SH-SY5Y (cell line): ENCODE measurements around the gene OLIG2.

ENCODE experiments used
- GATA2 ChIP-seq: IDR thresholded peaks from 2 replicates; pipeline ENCODE4 v1.6.1; 2011; ENCODE audit warnings: mild to moderate bottlenecking, low read depth, low read length
- GATA3 ChIP-seq: IDR thresholded peaks from 2 replicates; pipeline ENCODE4 v1.6.1; 2011; ENCODE audit warnings: low read depth, mild to moderate bottlenecking, low read length, moderate library complexity

OLIG2 gene

GRCh38 chr21:33013626-33014025 lies 12.1 kb upstream of the OLIG2 start:
- TF ChIP-seq GATA2 = no peak

DNA sequence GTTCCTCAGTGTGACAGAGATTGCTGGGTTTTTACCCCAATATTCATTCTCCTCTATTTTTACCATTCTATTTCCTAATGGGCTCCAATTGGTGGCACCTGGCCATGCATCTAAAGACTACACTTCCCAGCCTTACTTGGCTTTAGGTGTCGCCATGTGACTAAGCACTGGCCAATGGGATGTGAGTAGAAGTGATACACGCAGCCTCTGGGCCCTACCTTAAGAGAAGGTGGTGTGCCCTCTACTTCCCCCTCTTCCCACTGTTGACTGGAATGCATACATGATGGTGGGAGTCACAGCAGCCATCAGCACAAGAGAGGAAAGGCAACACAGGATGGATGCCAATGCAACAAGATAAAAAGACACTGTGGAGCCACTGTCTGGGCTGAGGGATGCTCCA lies 11.4 kb upstream of the OLIG2 start:
- TF ChIP-seq GATA2 (no peak), GATA3 (no peak)

DNA sequence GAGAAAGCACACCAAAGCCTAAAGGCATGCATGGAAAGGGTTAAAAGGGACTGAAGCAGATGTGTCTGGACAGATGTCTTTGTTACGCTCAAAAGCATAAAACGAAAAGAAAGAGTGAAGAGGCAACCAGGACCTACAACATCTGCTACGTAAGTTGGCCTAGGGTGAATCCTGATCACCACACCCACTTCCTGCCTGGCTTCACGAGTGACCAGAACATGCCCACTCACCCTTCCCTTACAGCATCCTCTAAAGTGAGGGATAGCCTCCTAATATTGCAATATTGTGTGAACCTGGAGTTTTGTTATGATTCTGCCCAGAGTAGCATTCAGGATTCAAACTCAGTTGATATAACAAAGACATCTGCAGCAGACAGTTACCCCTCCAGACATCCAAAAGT lies 10.6 kb upstream of the OLIG2 start:
- no peak for TF ChIP-seq GATA2
- no peak for TF ChIP-seq GATA3

GRCh38 chr21:33015756-33016155 lies 10.0 kb upstream of the OLIG2 start:
- TF ChIP-seq GATA3 = no peak
- no peak for TF ChIP-seq GATA2

GRCh38 chr21:33018707-33019465 lies 6.8 kb upstream of the OLIG2 start:
- no peak for TF ChIP-seq GATA3
- no peak for TF ChIP-seq GATA2

DNA sequence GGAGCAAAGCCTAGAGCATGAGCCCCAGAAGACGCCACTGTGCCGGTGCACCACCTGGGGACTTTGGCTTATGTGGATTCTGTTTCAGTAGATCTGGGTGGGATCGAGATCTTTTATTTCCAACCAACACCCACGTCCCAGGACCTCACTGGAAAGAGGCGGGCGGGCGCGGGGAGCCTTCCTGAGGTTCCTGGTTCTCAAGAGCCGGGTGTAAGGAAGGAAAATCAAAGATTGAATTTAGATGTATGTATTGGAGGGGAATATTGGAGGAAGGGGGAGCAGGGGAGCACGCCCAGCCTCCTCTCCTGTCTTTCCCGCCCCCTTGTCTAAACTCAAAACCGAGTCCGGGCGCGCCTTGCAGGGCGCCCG lies 6.2 kb upstream of the OLIG2 start:
- TF ChIP-seq GATA3 (no peak), GATA2 (no peak)

GRCh38 chr21:33019885-33020557 lies 5.7 kb upstream of the OLIG2 start:
- TF ChIP-seq GATA2 (no peak), GATA3 (no peak)

DNA sequence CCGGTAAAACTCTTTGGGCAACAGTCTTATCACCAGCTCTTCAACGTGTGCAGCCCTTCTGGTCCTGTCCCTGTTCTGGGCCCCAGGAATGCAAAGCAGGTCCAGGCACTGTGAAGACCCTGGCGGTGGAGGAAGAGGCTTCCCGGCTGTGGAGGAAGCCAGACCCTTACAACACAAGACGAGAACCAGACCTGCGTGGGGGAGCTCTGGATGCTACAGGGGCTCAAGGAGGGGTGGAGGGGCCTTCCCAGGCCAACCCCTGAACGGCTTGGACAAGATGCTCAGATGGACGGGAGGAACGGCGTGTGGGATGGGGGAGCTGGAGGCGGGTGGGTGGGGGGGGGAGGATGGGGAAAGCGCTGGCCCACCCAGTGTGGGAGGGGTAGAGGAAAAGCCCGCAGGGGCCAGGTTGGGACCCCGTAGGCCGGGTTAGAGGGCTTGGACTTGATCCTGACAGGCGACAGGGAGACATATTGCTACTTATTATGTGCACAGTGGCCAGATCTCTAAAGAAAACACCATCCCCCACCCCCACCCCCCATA lies 5.1 kb upstream of the OLIG2 start:
- TF ChIP-seq GATA3 (no peak), GATA2 (no peak)

GRCh38 chr21:33021150-33021549 lies 4.6 kb upstream of the OLIG2 start:
- no peak for TF ChIP-seq GATA3
- no peak for TF ChIP-seq GATA2

GRCh38 chr21:33021667-33022066 lies 4.1 kb upstream of the OLIG2 start:
- TF ChIP-seq GATA3 (no peak), GATA2 (no peak)

DNA sequence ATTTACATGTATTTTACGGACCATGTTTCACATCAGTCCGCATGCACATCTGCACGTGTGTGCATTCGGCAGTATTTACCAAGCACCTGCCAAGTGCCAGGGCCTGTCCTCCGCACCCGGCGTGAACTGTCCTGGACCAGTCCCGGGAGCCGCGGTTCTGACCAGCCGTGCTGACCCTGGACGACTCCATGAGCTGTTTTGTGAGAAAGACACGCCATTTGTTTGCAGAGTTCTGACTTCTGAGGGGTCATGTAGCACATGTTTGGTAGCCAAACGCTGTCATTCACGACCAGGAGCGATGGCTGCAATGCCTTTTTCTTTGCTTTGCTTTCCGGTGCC lies 3.3 kb upstream of the OLIG2 start:
- TF ChIP-seq GATA3 = no peak
- TF ChIP-seq GATA2 = no peak

DNA sequence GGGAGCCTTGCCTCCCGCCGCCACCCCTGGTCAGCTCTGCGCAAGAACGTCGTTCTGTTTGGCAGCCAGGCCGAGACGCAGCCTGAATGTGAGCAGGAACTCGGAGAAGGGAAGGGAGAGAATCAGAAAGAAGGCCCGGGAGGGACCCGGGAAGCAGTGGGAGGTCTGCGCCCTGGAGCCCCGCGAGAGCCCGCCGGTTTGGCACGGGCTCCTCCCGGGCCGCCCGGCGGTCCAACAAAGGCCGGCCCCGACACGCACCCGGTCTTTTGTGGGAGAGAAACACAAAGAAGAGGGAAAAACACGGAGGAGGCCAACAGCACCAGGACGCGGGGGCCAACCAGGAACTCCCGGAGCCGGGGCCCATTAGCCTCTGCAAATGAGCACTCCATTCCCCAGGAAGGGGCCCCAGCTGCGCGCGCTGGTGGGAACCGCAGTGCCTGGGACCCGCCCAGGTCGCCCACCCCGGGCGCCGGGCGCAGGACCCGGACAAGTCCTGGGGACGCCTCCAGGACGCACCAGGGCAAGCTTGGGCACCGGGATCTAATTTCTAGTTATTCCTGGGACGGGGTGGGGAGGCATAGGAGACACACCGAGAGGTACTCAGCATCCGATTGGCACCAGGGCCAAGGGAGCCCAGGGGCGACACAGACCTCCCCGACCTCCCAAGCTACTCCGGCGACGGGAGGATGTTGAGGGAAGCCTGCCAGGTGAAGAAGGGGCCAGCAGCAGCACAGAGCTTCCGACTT lies 2.7 kb upstream of the OLIG2 start:
- TF ChIP-seq GATA3 (no peak), GATA2 (no peak)

- TF ChIP-seq GATA2 = no peak
- no peak for TF ChIP-seq GATA3
These were observed 2.0 kb upstream of the OLIG2 start for GRCh38 chr21:33023574-33024200.
